ENCODE results near the gene MAN2B1.
"Not testable (repeated sequence)": the region's sequence is repeated elsewhere in the genome, so short reads cannot be mapped to it uniquely, and the experiment has no call there.

The MAN2B1 gene

DNA sequence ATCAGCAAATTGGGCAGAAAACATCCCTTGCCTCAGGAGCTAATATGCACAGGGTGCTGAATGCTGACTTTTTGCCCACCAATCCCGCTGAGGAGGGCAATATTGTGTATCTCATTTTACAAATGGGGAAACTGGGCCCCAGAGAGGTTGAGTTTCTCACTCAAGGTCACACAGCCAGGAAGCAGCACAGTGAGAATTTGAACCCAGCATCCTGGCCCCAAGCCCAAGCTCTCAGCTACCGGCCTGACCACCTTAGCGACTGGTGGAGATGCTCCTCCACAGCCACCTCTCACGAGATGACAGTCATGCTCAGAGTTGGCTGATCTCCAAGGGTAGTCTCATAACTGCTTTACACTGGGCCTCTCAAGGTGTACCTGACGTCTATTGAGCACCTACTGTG, 26.4 kb upstream of the MAN2B1 start:
- in situ Hi-C loops (cut with MboI; ENCODE audit: low pct_unique_long_range_greater_than_20kb, low sequenced_read_pairs) = no loop called here
- DNase-seq = no peak

DNA sequence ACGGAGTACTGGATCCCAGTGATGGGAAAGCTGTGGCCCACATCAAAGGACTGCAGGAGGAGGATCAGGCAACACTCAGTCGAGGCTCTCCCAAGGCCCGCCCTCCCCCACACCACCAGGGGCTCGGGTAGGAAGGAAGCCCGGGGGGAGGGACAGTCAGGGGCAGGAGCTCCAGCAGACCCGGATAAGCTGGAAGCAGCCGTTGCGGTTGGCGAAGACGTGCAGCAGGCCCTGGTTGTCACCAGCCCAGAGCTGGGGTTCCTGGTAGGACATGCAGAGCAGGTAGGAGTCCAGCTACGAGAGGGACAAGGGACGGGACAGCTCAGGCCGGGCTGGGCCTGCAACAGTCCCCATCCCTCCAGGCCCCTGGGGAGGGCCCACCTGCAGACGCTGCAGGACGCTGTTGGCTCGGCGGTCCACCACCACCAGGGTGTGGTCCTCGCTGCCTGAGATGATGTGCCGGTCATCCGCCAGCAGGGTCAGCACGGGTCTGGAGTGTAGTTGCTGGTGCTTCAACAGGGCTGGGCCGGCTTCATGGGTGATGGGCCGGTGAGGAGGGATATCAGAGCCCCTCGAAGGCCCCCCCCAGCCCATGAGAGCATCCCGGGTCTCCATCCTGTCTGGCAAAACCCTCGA, 23.2 kb upstream of the MAN2B1 start:
- no peak for DNase-seq

DNA sequence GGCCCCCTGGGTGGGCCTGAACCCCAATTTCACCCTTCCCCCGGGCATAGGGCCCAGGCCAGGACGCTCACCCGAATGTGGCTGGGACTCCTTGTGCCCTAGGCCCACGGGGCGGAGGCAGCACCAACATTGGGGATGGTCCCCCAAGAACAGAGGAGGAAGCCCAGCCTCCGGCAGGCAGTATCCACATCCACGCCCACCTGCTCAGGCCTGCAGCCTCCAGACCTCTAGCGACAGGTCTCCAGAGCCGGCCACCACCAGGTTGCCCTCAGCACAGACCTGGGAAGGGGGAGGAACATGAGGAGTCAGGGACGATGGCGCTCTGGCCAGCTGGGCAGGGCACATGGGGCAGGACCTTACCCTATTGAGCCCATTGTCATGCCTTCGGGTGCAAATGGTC, 22.5 kb upstream of the MAN2B1 start:
- in situ Hi-C loops (cut with MboI; ENCODE audit: low pct_unique_long_range_greater_than_20kb, low sequenced_read_pairs) = no loop called here
- DNase-seq = no peak

More for the DNA sequence above, 23.2 kb upstream of the MAN2B1 start:
- in situ Hi-C loops (cut with MboI; ENCODE audit: low pct_unique_long_range_greater_than_20kb, low sequenced_read_pairs) = no loop called here

DNA sequence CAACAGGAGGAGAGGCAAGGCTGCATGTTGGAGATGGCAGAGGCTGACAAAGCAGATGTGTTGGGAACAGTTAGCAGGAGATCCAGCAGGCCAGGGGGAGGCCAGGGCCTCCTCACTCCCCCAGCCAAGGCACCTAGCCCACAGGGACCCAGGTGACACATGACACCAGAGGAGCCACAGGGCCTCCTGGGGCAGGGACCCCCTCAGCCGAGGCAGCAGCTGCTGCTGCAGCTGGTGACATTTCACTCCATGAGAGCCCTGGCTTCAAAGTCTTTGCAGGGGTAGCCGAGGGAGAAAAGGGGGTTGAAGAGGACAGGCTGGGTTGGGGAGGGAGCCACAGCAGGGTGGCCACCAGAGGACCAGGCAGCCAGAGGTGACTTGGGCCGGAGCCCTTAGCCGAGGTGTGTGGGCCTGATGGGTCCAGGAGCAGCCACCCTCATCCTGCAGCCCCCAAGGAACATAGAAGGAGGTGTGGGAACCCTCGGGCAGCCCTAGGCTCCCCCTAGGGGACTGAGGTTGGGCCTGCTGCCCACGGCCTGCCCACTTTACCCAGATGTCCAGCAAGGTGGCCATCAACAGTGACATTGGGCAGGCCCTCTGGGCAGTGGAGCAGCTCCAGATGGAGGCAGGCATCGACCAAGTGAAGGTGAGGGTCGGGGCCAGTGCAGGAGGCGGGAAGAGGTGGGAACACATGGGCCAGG, 21.1 kb upstream of the MAN2B1 start, which contains the start of gene GNG14:
Gene GNG14 (plus strand): TSS at position 503 of the 701 bp plus-strand sequence. CDS start 51 bp downstream, at position 554.
- no peak for DNase-seq
- in situ Hi-C loops (cut with MboI; ENCODE audit: low pct_unique_long_range_greater_than_20kb, low sequenced_read_pairs) = no loop called here

DNA sequence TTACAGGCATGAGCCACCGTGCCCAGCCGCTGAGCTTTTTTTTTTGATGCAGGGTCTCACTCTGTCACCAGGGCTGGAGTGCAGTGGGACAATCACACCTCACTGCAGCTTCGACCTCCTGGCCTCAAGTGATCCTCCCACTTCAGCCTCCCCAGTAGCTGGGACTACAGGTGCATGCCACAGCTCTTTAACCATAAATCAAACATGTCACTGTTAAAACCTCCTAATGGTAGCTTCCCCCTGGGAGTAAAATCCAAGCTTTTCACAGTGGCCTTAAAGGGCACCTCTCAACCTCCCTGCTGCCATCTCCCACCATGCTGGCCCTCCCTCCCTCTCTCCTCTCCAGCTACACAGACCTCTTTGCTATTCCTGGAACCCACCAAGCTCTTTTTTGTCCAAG, 19.3 kb upstream of the MAN2B1 start:
- in situ Hi-C loops (cut with MboI; ENCODE audit: low pct_unique_long_range_greater_than_20kb, low sequenced_read_pairs) = no loop called here
- no peak for DNase-seq

DNA sequence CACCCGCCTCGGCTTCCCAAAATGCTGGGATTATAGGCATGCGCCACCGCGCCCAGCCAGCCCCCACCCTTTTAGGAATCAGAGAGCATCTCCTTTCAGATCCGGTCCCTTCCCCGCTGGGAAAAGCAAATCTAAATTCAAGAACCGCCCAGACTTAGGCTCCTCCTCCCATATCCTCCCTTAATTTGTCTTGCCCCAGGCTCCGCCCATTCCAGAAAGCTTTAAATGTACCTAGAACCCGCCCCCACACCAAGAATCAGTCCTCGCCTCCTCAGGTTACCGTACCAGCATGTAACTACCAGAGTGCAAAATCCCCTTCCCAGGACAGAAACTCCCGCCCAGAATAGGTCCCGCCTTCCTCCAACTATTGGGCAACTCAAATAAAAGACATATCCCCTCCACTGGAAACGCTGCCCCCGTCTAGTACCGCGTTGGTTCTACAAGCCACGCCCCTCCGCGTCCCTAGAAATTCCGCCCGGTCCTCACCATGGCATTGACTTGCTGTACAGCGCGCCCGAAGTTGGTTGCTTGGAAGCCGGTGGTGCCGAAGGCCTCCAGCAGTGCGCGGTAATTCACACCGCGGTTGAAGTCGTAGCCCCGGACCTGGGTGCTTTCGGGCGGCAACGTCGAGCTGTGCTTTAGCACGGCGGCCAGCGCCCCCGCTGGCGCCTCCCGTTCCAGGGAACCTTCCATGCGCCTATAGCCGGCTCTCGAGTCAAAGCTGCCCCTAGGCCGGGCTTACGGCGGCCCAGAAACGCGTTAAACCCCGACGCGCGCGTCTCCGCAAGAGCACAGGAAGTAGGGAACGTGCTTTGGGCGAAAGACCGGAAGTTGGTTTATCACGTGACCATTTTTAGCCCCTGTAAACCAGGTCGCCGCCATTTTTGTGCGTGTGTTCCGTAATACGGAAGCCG, 14.8 kb upstream of the MAN2B1 start, which contains the start of gene DHPS:
Gene DHPS (minus strand): TSS at position 807 of the 914 bp plus-strand sequence. CDS start 114 bp downstream, at position 693.
- DNase-seq = peak; percentile 98
- in situ Hi-C loops (cut with MboI; ENCODE audit: low pct_unique_long_range_greater_than_20kb, low sequenced_read_pairs) = no loop called here

DNA sequence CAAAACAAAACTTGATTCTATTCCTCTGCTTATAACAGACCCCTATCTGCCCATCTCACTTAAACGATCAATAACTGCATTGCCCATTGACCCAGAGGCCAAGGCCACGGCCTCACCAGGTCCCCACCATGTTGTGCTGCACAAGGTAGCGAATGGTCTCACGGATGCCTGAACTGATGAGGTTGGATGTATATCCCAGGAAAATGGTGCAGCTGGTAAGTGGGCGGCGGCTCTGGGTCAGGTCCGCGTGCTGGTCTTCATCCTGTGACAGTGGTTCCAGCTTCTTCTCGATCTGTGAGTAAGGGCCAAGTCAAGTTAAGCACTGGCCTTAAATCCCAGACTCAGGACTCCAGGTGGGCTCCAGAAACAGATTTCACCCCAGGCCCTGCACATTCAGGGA, 13.5 kb upstream of the MAN2B1 start:
- DNase-seq = no peak
- in situ Hi-C loops (cut with MboI; ENCODE audit: low pct_unique_long_range_greater_than_20kb, low sequenced_read_pairs) = no loop called here

DNA sequence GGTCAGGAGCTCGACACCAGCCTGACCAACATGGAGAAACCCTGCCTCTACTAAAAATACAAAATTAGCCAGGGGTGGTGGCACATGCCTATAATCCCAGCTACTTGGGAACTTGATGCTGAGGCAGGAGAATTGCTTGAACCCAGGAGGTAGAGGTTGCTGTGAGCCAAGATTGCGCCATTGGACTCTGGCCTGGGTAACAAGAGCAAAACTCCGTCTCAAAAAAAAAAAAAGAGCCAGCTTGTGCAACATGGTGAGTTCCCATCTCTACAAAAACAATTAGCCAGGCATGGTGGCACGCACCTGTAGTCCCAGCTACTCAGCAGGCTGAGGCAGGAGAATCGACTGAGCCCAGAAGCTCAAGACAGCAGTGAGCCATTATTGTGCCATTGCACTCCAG, 11.5 kb upstream of the MAN2B1 start:
- in situ Hi-C loops (cut with MboI; ENCODE audit: low pct_unique_long_range_greater_than_20kb, low sequenced_read_pairs); DNase-seq: not testable (repeated sequence)

DNA sequence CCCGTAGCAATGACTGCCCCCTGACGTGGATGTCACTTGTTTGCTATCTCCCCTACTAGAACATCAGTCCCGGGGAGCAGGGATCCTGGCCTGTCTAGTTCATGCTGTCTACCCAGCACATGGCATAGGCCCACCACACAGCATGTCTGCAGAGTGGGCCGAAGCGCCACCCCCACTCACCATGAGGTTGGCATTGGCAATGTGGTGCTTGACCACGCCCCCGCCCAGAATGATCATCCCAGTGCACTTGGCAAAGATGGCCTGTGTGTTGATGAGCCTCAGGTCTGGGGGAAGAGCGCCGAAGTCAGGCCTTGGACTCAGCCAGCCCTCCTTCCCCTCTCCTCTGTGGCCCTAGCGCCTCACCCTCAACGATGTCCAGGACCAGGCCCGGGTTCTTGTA, 10.4 kb upstream of the MAN2B1 start:
- in situ Hi-C loops (cut with MboI; ENCODE audit: low pct_unique_long_range_greater_than_20kb, low sequenced_read_pairs) = no loop called here
- DNase-seq = no peak

DNA sequence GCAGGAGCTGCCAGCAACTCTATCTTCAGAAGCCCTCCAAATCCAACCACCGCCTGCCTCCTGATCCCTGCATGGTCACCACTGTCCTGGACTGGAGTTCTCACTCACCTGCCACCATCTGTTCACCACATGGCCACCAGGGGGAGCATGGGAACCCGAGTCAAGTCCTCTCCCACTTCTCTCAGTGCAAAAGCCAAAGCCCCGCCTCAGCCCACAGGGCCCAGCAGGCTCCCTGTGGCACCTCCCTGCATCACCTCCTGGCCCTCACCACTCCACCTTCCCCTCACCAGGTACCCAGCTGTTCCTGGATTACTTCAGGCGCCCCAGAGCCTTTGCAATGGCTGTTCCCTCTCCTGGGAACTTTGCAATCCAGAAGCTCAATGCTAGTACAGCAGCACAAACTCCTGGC, 9.8 kb upstream of the MAN2B1 start:
- in situ Hi-C loops (cut with MboI; ENCODE audit: low pct_unique_long_range_greater_than_20kb, low sequenced_read_pairs) = no loop called here
- DNase-seq = peak; percentile 80

DNA sequence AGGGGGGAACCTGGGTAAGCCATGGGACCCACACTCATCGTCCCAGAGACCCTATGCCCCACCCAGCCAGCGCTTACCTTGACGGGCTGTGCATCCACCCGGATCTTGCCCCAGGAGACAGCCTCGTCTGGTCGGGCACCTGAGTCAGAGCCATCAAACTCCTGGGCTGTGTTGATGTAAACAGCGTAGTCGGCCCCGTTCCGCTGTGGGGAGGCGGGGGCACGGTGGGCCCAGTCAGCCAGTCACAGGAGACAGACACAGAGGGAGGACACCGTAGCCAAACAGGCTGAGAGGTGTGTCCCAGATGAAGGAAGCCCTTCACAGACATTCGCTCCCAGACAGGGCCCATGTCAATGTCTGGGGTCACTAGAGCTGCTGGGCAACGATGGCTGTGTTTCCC, 9.4 kb upstream of the MAN2B1 start:
- DNase-seq = no peak
- in situ Hi-C loops (cut with MboI; ENCODE audit: low pct_unique_long_range_greater_than_20kb, low sequenced_read_pairs) = no loop called here

DNA sequence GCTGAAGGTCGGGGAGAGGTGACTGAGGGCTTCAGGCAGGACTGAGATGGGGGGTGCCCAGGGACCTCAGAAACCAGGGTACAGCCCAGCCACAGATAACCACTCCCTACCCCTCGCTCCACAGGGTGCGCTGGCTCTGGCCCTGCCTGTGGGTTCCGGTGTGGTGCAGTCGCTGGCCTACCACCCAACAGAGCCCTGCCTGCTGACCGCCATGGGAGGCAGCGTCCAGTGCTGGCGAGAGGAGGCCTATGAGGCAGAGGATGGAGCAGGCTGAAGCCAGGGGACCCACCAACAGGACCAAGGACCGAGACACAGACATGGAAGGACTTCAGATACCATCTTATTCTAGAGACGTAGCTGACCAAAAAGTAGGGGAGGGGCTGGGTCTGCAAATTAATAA, 8.9 kb upstream of the MAN2B1 start:
- DNase-seq = no peak
- in situ Hi-C loops (cut with MboI; ENCODE audit: low pct_unique_long_range_greater_than_20kb, low sequenced_read_pairs) = no loop called here

DNA sequence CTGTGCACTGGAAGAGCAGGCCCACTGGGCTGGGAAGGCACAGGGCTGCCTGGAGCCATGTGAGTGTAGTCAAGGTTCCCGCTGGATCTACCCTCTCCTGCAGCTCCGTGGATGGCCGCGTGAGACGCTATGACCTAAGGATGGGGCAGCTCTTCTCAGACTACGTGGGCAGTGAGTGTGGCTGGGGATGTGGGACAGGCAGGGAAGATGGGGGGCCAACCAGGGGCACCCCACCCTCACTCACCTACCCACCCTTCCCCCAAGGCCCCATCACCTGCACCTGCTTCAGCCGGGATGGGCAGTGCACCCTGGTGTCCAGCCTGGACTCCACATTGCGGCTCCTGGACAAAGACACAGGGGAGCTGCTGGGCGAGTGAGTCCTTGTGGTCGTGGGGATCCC, 6.2 kb upstream of the MAN2B1 start:
- in situ Hi-C loops (cut with MboI; ENCODE audit: low pct_unique_long_range_greater_than_20kb, low sequenced_read_pairs) = no loop called here

DNA sequence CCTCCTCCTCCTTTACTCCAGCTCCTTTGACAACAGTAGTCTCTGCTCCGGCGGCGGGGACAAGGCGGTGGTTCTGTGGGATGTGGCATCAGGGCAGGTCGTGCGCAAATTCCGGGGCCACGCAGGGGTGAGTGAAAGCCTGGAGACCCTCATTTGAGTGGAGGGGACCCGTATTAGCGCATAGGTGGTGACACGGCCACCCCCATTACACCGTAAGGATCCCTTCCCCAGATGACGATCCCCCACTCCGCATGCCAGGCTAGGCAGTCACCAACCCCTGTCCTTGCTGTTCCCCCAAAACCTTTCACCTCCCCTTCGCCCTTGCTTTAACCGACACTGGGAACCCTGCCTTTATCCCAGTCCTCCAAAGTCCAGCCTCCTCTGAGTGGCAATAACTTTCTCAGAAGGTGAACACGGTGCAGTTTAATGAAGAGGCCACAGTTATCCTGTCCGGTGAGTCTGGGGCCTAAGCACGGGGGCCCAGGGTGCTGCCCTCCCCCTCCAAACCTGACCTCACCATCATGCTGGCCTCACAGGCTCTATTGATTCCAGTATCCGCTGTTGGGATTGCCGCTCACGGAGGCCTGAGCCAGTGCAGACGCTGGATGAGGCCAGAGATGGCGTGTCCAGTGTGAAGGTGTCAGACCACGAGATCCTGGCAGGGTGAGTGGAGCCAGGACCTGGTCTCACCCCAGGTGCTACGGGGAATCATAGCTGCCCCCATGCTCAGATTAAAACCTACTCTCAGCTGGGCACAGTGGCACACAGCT, 3.8 kb upstream of the MAN2B1 start:
- in situ Hi-C loops (cut with MboI; ENCODE audit: low pct_unique_long_range_greater_than_20kb, low sequenced_read_pairs) = no loop called here
- DNase-seq = no peak

More for the DNA sequence above, 6.2 kb upstream of the MAN2B1 start:
- DNase-seq = no peak

DNA sequence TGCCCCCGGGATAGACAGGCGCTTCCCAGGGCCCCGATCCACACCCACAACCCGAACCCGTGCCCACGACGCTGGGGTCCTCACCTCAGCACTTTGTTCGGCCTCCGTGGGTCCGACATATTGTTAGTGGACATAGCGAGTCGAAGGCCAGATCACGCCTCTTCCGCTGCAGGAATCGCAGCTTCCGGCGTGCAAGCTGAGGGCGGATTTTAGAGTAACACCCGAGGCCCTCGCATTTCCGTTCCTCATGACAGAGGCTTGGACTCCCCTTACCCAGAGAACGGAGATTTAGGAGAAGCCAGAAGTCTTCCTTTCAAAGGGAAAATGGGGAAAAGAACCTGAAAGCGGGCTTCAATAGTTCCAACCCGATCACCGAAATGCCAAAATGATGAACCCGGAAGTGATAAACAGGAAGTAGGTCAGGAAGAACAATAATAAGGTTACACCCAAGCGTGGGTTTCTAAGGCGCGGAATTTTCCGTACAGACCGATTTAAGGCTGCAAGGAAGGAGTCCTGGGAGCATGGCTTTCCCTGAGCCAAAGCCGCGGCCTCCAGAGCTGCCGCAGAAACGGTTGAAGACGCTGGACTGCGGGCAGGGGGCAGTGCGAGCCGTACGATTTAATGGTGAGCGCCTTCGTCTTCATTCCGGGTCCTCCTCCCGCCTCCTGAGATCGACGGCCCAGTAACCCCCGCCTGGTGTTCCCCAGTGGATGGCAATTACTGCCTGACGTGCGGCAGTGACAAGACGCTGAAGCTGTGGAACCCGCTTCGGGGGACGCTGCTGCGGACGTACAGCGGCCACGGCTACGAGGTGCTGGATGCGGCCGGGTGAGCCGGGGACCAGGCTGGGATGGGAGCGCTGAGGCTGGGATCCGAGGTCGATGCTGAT, 3.0 kb upstream of the MAN2B1 start:
- in situ Hi-C loops (cut with MboI; ENCODE audit: low pct_unique_long_range_greater_than_20kb, low sequenced_read_pairs) = no loop called here

DNA sequence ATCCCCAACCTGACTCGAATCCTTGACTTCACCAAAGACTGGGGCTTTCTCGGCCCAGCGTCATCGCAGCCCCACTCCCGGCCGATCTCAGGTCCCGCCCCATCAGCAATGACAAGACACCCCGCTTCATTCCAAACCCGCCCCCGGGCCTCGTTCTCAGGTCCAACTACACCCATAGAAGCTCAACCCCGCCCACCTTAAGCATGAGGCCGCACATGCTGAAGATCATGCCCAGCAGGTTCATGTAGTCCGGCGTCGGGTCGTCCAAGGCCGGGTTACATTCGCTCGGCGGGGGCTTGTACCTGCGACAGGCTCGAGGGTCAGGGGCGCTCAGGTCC, 2.4 kb upstream of the MAN2B1 start:
- in situ Hi-C loops (cut with MboI; ENCODE audit: low pct_unique_long_range_greater_than_20kb, low sequenced_read_pairs) = no loop called here
- no peak for DNase-seq

More for the DNA sequence above, 3.0 kb upstream of the MAN2B1 start:
- peak; percentile 86 for DNase-seq

DNA sequence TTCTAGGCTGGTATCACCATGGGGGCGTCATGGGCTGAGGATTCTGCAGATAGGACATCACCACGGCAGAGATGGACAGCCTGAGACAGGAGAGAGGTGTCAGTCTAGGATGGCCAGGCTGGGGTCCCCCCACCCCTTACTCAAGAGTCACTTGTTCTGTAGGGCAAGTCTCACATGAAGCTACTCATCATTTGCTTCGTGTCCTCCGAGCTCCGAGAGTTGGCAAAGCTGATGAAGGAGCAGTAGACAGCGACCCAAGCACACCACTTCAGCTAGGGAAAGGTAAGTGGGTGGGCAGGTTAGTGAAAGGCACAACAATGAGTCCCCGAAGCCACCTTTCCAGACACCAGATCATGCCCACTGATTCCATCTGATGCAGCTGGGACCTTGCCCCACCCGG, 1.8 kb upstream of the MAN2B1 start:
- in situ Hi-C loops (cut with MboI; ENCODE audit: low pct_unique_long_range_greater_than_20kb, low sequenced_read_pairs) = no loop called here
- DNase-seq = no peak

DNA sequence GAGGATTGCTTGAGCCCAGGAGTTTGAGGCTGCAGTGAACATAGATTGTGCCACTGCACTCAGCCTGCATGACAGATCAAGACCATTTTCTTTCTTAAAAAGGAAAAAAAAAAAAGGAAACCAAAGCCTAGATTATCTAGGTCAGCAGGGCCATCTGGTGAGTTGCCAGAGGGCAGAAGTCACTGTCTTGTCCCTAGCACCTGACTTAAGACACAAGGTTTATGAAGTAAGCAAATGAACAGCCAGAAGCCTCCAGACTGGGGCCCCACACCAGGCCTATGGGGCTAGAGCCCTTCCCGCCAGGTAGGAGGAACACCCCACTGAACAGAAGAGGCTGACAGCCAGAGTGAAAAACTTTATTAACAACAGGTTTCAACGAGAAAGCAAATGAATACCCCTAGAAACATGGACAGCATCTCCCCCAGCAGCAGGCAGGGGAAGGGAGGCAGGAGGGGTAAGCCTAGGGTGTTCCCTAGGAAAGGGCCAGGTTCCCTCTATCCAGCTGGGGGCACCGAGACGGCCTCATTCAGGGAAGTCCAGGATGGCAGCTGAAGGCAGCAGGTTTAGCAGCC, 1.3 kb upstream of the MAN2B1 start:
- DNase-seq = no peak
- in situ Hi-C loops (cut with MboI; ENCODE audit: low pct_unique_long_range_greater_than_20kb, low sequenced_read_pairs) = no loop called here

All from KBM-7 (cell line).